Suprapubic skin (tissue), 4 donors: ENCODE results near the gene PROZ.

ENCODE experiments used
- CTCF ChIP-seq, 2 donors: fragments of 200-600 bp in 1 of 2; fragments of 450-650 bp in 1 of 2; sonication (generic) in 1 of 2; IDR thresholded peaks; one replicate each; pipeline ENCODE4 v1.5.1; 2016 to 2019; ENCODE audit warnings: antibody characterized with exemption in 2 of 2, mild to moderate bottlenecking in 1 of 2, moderate library complexity in 1 of 2
- EP300 ChIP-seq: sonication (generic); formaldehyde crosslinking; IDR thresholded peaks from one replicate; pipeline ENCODE4 v1.6.1; 2017; ENCODE audit warnings: antibody characterized with exemption
- POLR2A ChIP-seq, 2 donors: fragments of 450-650 bp; IDR thresholded peaks; one replicate each; pipeline ENCODE4 v1.6.1; 2017; ENCODE audit warnings: antibody characterized with exemption in 2 of 2, mild to moderate bottlenecking in 2 of 2, moderate library complexity in 2 of 2
- POLR2AphosphoS5 ChIP-seq, 3 donors: sonication (generic); formaldehyde crosslinking; IDR thresholded peaks; one replicate each; pipeline ENCODE4 v1.6.1; 2017; ENCODE audit warnings: antibody characterized with exemption in 3 of 3

GRCh38 chr13:113183450-113184129, 25.1 kb downstream of the PROZ start:
- TF ChIP-seq POLR2AphosphoS5 (IDR thresholded peaks at IDR 0.05), result no peak
- TF ChIP-seq CTCF (IDR thresholded peaks at IDR 0.05), result no peak
- TF ChIP-seq POLR2A (IDR thresholded peaks at IDR 0.05), result no peak
- TF ChIP-seq EP300, result no peak
